Liver (tissue), 3 donors: ENCODE measurements around the gene PLD6.

Experiments
- EGR1 ChIP-seq, 2 donors: IDR thresholded peaks; 2 replicates each; pipeline ENCODE4 v1.6.1; 2016 to 2018; ENCODE audit warnings: antibody characterized with exemption in 2 of 2, low read depth in 2 of 2
- FOXA1 ChIP-seq: IDR thresholded peaks from 2 replicates; pipeline ENCODE4 v1.6.1; 2016; ENCODE audit warnings: antibody characterized with exemption
- GABPA ChIP-seq, 2 donors: IDR thresholded peaks in 1 of 2; conservative IDR thresholded peaks in 1 of 2; 2 replicates each; pipeline ENCODE4 v1.6.1; 2016; ENCODE audit warnings: antibody characterized with exemption in 2 of 2, mild to moderate bottlenecking in 1 of 2, moderate library complexity in 1 of 2
- JUND ChIP-seq, 2 donors: IDR thresholded peaks; 2 replicates each; pipeline ENCODE4 v1.6.1; 2016; ENCODE audit warnings: antibody characterized with exemption in 2 of 2
- RAD21 ChIP-seq, 2 donors: IDR thresholded peaks; 2 replicates each; pipeline ENCODE4 v1.6.1; 2016; ENCODE audit warnings: antibody characterized with exemption in 2 of 2, mild to moderate bottlenecking in 2 of 2
- TAF1 ChIP-seq: conservative IDR thresholded peaks from 2 replicates; pipeline ENCODE4 v1.6.1; 2016; ENCODE audit warnings: antibody characterized with exemption, mild to moderate bottlenecking
- TF ChIP-seq, protein P1 (sequence below): fragments of 150-350 bp; IDR thresholded peaks from 2 replicates; pipeline ENCODE4 v1.5.1; 2017; ENCODE audit warnings: improper control_type of control experiment, low read depth, low read length; ENCODE audit not compliant: missing input control
- TF ChIP-seq, protein P2 (sequence below): IDR thresholded peaks from 2 replicates; pipeline ENCODE4 v1.6.1; 2016; ENCODE audit warnings: antibody characterized with exemption
- TF ChIP-seq, protein P3 (sequence below): IDR thresholded peaks from 2 replicates; pipeline ENCODE4 v1.6.1; 2016; ENCODE audit warnings: antibody characterized with exemption
- TF ChIP-seq, protein P4 (sequence below): IDR thresholded peaks from 2 replicates; pipeline ENCODE4 v1.6.1; 2016; ENCODE audit warnings: antibody characterized with exemption, mild to moderate bottlenecking
- TF ChIP-seq, protein P5 (sequence below): IDR thresholded peaks from 2 replicates; pipeline ENCODE4 v1.6.1; 2016; ENCODE audit warnings: antibody characterized with exemption
- donor health status: healthy.
- donor health status: healthy.

DNA sequence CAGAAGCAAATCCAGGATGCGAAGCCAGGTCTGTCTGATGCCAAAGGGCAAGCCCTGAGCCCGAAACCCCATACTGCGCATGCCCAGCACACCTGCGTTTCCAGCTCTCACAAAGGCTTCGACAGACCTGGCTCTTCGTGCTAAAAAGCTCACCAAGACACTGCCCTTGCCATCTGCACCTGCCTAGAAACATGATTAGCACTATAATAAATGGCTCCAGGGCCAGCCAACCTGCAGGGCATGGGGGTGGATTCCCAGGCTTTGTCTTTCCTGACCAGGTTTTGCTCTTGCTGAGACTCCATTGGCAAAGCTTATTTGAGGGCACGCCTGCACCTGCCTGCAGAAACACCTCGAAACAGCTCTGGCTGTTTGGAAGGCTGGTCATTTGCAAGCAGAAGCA is 14.4 kb upstream of the PLD6 start:
- TF ChIP-seq, protein P1, sequence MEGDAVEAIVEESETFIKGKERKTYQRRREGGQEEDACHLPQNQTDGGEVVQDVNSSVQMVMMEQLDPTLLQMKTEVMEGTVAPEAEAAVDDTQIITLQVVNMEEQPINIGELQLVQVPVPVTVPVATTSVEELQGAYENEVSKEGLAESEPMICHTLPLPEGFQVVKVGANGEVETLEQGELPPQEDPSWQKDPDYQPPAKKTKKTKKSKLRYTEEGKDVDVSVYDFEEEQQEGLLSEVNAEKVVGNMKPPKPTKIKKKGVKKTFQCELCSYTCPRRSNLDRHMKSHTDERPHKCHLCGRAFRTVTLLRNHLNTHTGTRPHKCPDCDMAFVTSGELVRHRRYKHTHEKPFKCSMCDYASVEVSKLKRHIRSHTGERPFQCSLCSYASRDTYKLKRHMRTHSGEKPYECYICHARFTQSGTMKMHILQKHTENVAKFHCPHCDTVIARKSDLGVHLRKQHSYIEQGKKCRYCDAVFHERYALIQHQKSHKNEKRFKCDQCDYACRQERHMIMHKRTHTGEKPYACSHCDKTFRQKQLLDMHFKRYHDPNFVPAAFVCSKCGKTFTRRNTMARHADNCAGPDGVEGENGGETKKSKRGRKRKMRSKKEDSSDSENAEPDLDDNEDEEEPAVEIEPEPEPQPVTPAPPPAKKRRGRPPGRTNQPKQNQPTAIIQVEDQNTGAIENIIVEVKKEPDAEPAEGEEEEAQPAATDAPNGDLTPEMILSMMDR = no peak
- TF ChIP-seq, protein P2, sequence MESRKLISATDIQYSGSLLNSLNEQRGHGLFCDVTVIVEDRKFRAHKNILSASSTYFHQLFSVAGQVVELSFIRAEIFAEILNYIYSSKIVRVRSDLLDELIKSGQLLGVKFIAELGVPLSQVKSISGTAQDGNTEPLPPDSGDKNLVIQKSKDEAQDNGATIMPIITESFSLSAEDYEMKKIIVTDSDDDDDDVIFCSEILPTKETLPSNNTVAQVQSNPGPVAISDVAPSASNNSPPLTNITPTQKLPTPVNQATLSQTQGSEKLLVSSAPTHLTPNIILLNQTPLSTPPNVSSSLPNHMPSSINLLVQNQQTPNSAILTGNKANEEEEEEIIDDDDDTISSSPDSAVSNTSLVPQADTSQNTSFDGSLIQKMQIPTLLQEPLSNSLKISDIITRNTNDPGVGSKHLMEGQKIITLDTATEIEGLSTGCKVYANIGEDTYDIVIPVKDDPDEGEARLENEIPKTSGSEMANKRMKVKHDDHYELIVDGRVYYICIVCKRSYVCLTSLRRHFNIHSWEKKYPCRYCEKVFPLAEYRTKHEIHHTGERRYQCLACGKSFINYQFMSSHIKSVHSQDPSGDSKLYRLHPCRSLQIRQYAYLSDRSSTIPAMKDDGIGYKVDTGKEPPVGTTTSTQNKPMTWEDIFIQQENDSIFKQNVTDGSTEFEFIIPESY = no peak
- TF ChIP-seq RAD21 (IDR thresholded peaks at IDR 0.05) (no peak), EGR1 (IDR thresholded peaks at IDR 0.05; ENCODE audit: low read depth in 2 of 2) (no peak), FOXA1 (no peak), JUND (IDR thresholded peaks at IDR 0.05) (no peak), GABPA (IDR thresholded peaks at IDR 0.05 in 1 of 2, conservative IDR thresholded peaks at IDR 0.05 in 1 of 2) (no peak), TAF1 (no peak)
- TF ChIP-seq, protein P3, sequence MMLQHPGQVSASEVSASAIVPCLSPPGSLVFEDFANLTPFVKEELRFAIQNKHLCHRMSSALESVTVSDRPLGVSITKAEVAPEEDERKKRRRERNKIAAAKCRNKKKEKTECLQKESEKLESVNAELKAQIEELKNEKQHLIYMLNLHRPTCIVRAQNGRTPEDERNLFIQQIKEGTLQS = no peak
- TF ChIP-seq, protein P4, sequence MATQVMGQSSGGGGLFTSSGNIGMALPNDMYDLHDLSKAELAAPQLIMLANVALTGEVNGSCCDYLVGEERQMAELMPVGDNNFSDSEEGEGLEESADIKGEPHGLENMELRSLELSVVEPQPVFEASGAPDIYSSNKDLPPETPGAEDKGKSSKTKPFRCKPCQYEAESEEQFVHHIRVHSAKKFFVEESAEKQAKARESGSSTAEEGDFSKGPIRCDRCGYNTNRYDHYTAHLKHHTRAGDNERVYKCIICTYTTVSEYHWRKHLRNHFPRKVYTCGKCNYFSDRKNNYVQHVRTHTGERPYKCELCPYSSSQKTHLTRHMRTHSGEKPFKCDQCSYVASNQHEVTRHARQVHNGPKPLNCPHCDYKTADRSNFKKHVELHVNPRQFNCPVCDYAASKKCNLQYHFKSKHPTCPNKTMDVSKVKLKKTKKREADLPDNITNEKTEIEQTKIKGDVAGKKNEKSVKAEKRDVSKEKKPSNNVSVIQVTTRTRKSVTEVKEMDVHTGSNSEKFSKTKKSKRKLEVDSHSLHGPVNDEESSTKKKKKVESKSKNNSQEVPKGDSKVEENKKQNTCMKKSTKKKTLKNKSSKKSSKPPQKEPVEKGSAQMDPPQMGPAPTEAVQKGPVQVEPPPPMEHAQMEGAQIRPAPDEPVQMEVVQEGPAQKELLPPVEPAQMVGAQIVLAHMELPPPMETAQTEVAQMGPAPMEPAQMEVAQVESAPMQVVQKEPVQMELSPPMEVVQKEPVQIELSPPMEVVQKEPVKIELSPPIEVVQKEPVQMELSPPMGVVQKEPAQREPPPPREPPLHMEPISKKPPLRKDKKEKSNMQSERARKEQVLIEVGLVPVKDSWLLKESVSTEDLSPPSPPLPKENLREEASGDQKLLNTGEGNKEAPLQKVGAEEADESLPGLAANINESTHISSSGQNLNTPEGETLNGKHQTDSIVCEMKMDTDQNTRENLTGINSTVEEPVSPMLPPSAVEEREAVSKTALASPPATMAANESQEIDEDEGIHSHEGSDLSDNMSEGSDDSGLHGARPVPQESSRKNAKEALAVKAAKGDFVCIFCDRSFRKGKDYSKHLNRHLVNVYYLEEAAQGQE = no peak
- TF ChIP-seq, protein P5, sequence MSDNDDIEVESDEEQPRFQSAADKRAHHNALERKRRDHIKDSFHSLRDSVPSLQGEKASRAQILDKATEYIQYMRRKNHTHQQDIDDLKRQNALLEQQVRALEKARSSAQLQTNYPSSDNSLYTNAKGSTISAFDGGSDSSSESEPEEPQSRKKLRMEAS = no peak
